Tracheal epithelial cell (primary cell): Measurements from ENCODE around the gene ZNG1C. TPM values are rescaled to one million over a fixed set of nuclear protein-coding genes. Genes with fewer than 3 reads are reported as not detected.

ENCODE experiments used
- total RNA-seq: library from RNA; depleted of rRNA; stranded (reverse); fragments of >200 nt; gene quantifications from 2 replicates; pipeline ENCODE4 v1.2.1, GENCODE V29; 2014

ZNG1C gene
- total RNA-seq: 9.2 and 21.0 TPM in 2 replicates

DNA sequence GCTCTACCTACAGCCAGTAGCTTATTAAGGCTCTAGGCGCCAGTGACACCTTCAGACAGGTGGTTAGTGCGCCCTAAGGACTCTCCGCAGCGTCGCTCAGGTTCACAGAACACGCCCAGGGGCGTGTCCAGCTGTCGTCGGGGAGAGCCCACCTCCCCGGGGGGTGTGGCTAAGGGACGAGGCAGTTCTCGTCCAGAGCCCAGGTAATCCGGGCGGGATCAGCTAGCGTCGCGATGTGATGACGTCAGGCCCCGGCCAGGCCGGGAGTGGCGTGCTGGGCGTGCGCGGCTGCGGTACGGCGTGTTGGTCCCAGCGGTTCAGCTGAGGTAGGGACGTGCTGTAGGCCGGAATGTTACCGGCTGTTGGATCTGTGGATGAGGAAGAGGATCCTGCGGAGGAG lies at the start of gene ZNG1C:
Gene ZNG1C, plus strand, starts transcription at position 301 of the 400 bp plus-strand sequence. Its CDS starts 49 bp downstream, at position 350.

DNA sequence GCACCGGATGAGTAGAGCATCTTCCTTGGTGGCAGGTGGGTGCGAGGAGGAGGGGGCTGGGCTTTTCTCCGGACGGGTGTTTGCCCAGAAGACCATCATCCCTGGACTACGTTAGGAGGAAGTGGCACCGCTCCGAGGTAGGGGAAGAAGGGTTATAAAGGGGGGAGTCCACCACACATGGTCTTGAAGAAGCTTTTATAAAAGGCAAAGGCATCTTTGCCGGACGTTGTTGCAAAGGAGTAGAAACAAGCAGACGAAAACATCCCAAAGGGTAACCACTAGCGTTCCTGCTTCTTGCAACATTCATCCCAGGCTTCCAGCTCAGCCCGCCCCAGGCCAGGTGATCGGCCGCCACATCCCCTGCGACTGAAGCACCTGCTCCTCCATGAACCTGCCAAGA lies 60.8 kb downstream of the ZNG1C start, which contains the start of gene FOXD4L3:
Gene FOXD4L3, plus strand, starts transcription at position 301 of the 400 bp plus-strand sequence. Its CDS starts 85 bp downstream, at position 386.

Other genes with a start within 250 kb of the ZNG1C start
- gene FOXD4L3, start 60.9 kb downstream of the ZNG1C start, total RNA-seq: not detected in 2 replicates
- under 0.01 and 0.72 TPM in 2 replicates for gene PGM5, start 114.6 kb downstream of the ZNG1C start, total RNA-seq